HG02623 (cell line): Measurements from ENCODE around the gene ZNF697.
"Not testable (repeated sequence)": the region's sequence is repeated elsewhere in the genome, so short reads cannot be mapped to it uniquely, and the experiment has no call there.

Source experiments
- ATAC-seq: cut with Tn5 transposase; IDR thresholded peaks from one replicate; pipeline ENCODE4 v1.9.1; 2021; ENCODE audit warnings: moderate library complexity; ENCODE audit not compliant: unreplicated experiment

ZNF697 gene

DNA sequence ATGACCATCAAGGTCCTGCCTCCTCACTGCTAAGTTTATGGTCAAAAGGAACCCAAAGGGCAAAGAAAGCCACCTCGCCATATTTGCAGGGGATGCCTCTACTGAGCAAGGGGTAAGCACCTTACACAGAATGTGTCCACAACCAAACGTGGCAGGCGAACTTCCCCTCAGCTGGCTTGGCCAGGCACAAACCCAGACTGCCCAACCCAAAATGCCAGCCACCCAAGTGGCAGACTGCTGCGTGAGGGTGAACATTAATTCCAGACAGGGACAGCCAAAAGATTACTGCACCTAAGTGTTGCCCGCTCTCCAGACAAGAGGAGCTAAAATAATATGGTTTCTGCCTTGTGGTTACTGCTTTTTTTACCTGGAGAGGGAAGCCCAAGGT, 16.0 kb downstream of the ZNF697 start:
- ATAC-seq = no peak

- no peak for ATAC-seq
These were observed 16.5 kb downstream of the ZNF697 start for GRCh38 chr1:119631433-119632102.

DNA sequence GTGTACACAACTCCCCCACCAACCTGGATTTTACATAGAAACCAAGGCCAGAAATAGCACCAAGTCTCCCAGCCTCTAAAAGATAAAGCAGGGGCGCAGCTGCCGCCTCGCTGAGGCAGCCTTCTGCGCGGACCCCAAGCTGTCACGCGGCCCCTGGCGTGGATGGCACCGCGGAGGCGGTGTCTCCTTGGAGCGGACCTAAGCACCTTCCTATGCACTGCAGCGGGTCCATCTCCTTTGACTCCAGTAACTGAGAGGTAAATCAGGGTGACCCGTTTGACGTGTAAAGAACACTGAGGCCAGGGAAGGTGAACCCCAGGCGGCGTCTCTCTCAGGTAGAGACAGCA, 17.0 kb downstream of the ZNF697 start:
- no peak for ATAC-seq

- no peak for ATAC-seq
These were observed 21.2 kb downstream of the ZNF697 start for GRCh38 chr1:119626841-119627240.

DNA sequence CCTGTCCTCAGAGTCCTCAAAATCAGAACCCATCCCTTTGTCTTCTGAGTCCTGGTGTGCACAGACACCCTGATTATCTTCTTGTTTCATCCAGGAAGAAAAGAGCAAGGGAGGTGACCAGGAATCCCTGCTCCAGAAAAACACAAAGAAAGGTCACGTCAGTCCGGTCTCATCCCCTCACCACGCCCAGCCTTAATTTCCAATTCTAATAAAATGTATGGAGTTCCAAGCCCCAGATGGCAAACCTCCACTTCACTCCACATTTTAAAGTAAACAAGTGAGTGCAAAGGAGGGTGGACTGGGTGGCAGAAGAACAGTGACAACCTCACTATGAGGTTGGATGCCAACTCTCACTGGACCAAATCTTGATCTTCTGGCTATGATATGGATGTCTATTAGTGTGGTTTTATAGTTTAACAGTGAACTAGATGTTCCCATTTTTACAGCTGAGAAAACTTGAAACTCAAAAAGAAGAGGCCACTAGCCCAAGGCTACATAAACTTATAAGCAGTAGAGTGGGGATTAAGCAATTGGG, 22.0 kb downstream of the ZNF697 start:
- no peak for ATAC-seq

- no peak for ATAC-seq
These were observed 24.4 kb downstream of the ZNF697 start for GRCh38 chr1:119623678-119624077.

DNA sequence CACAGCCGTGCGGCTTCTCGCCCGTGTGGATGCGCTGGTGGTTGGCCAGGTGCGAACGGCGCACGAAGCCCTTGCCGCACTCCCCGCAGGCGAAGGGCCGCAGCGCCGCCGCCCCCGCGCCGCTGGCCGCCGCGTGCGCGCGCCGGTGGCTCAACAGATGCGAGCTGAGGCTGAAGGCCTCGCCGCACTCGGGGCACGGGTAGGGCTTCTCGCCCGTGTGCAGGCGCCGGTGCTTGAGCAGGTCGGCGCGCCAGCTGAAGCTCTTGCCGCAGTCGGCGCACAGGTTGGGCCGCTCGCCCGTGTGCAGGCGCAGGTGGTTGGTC, 24.9 kb downstream of the ZNF697 start:
- ATAC-seq = no peak

DNA sequence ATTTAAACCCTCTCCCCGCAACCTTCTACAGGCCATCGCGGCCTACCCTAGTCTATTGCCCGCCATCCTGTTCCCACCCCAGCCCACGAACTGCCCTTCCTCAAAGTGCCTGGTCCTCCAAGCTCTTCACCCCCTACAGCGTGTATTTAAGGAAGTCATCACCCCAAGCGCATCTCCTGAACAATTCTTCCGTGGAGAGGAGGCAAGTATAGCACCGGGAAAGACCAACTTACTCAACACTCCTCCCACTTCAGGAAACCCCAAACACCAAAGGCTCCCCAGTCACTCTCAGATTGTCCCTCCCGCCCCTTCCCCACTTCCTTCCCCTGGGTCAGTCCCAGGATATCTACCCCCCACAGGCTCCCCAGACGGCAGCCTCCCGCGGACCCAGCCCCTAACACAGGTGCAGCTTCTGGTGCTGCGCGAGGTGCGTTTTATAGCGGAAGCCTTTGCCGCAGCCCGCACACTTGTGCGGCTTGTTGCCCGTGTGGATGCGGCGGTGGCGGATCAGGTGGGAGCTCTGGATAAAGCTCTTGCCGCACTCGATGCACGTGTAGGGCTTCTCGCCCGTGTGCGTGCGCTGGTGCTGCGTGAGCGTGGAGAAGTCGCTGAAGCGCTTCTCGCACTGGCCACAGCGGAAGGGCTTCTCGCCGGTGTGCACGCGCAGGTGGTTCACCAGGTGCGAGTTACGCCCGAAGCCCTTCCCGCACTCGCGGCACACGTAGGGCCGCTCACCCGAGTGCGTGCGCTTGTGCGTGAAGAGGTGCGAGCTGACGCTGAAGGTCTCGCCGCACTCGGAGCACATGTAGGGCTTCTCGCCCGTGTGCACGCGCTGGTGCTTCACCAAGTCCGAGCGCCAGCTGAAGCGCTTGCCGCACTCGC, 25.5 kb downstream of the ZNF697 start:
- no peak for ATAC-seq

- no peak for ATAC-seq
These were observed 26.4 kb downstream of the ZNF697 start for GRCh38 chr1:119621705-119622104.

- ATAC-seq = no peak
These were observed 30.0 kb downstream of the ZNF697 start for GRCh38 chr1:119617751-119618691.

DNA sequence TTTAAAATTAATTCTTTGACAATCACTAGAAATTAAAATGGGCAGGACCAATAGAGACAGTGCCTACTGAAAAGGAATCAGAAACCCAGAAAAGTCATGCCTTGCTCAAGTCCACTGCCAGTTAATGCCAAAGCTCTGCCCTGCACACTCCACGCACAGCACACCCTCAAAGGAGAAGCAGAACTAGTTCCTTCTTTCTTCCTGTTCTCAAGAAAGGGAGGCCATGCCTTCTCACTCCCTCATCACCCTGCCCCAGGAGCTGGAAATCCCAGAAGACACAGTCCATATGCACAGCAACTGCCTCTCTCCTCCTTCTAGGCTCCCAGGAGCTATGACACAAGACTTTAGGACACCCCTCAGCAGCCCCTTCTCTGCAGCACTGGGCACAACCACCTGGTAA, 31.3 kb downstream of the ZNF697 start:
- not testable (repeated sequence) for ATAC-seq

DNA sequence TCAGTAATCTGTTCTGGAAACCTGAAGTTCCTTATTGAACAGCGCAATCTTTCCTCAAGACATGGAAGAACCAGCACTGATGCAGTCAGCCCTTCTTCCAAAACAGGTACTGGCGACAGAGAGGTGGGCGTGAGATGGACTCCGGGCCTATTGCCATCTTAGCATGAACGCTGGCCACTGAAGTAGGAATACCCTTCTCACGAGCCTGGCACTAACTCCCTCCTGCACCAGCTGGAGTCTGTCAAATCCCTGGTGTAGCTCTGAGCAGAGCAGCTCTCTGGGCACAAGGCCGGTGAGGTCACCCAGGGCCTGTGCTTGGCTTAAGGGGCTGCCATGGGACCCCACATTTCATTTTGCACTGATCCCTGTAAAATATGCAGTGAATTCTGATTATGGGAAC, 33.0 kb downstream of the ZNF697 start:
- ATAC-seq = not testable (repeated sequence)

DNA sequence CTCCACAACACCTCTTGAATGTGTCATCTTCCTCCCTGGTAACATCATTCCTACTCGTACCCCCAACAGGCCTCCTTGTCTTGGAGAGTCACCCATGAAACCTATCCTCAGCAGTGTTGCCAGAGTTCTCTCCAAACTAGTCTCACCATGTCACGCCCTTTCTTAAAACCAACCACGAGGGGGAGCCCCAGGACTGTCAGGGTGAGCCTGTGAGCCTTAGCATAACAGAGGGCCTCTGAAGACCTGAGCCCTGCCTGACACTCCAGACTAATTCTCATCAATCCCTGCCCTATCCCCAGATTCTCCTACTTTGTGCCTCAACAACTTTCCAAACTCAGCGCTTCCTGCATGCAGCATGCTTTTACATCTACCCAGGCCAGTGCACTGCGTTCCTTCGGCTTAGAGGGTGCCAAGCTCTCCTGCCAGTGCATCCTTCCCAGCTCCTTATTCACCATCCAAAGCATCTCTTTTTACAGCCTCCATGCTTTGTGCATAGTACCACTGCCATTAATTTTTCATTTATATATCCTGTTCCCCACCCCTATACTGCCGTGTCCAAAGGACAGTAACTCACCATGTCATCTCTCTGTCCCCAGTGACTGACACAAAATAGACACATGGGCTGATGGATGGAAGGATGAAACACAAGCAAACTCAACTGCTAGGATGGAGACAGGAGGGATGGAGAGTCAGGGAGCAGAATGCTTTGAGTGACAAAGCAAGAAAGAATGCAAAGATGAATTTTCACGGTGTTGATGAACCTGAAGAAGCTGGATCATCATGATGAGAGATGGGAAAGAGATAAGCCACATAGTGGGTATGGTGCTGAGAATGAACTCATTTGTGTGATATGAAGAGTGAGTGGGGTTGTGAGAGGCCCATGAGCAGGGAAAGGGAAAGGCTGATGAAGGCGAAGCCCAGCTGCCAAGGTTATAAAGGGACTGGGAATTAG, 34.0 kb downstream of the ZNF697 start:
- peak; percentile 88 for ATAC-seq

- ATAC-seq = no peak
These were observed 36.4 kb downstream of the ZNF697 start for GRCh38 chr1:119611701-119612113.

DNA sequence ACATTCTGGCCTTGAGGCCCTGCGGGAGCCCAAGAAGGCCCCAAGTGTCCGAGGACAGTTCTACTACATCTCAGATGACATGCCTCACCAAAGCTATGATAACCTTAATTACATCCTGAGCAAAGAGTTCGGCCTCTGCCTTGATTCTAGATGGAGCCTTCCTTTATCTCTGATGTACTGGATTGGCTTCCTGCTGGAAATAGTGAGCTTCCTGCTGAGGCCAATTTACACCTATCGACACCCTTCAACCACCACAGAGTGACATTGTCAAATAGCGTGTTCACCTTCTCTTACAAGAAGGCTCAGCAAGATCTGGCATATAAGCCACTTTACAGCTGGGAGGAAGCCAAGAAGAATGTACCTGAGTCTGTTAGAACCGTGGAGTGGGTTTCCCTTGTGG, 39.2 kb downstream of the ZNF697 start:
- not testable (repeated sequence) for ATAC-seq

- not testable (repeated sequence) for ATAC-seq
These were observed 40.8 kb downstream of the ZNF697 start for GRCh38 chr1:119607087-119607807.

DNA sequence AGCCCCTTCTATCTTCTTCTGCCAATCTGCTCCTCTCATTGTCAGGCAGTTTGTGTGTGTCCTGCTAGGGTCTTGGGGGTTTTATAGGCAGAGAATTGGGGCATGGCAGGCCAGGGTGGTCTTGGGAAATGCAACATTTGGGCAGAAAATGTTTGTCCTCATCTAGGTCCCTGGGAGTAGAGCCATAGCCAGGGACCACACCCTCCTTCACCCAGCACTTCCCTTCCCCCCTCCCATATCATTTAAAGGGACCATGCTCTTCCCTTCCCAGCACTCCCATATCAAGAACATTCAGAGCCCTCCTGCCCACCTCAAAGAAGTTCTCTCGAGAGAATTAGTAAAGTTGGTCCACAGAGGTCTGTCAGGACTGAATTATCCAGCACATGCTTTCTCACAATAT, 41.7 kb downstream of the ZNF697 start:
- no peak for ATAC-seq

DNA sequence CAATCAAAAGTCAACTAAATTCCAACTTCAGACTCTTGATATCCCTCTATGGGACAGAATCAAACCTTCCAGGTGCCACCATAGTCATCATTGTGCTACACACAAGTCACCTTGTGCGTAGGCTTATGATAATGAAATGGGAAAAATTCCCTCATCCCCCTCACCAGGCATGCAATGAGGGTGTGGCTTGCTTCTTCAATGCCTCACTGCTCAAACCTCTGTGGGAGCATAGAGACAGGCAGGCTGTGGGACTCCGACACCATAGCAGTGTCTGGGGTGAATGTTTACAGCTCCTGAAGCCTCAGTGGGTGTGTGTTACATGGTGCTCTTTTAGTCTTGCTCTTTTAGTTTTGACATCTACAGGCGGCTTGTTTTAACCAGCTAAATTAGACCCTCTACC, 42.4 kb downstream of the ZNF697 start:
- no peak for ATAC-seq

GRCh38 chr1:119605080-119605479, 43.0 kb downstream of the ZNF697 start:
- not testable (repeated sequence) for ATAC-seq
